Measurements from ENCODE around the gene TGFB1I1.

TGFB1I1 gene

GRCh38 chr16:31513884-31514283 is 41.9 kb downstream of the TGFB1I1 start:
- H3K4me1 ChIP-seq (ENCODE audit: control insufficient read depth in 2 of 2, insufficient read depth in 1 of 2, low read depth in 1 of 2, low read length in 2 of 2), result no peaks in the 10 kb centered on the region
- H4K91ac ChIP-seq (ENCODE audit: low read depth, low read length, poor library complexity), result no peak overlapping the region
- peaks cover 0 to 7% of the 10 kb centered on the region in 2 donors for H3K9me3 ChIP-seq (replicated peaks in 1 of 2; ENCODE audit: control insufficient read depth in 2 of 2, insufficient read depth in 1 of 2, low read depth in 1 of 2, low read length in 2 of 2)
- H2AFZ ChIP-seq (ENCODE audit: low read length), result no peak overlapping the region
- no peaks in the 10 kb centered on the region for H3K79me1 ChIP-seq (ENCODE audit: low read depth, low read length)
- no peaks in the 10 kb centered on the region for H3K36me3 ChIP-seq (replicated peaks in 1 of 2; ENCODE audit: control insufficient read depth in 2 of 2, insufficient read depth in 2 of 2, low read length in 2 of 2)
- H3K9ac ChIP-seq (ENCODE audit: low read depth, low read length, poor library complexity), result no peak overlapping the region
- H3K27me3 ChIP-seq (ENCODE audit: control insufficient read depth in 3 of 3, insufficient read depth in 3 of 3, low read depth in 1 of 3, low read length in 3 of 3), result no peaks in the 10 kb centered on the region
- H2BK120ac ChIP-seq (ENCODE audit: low read depth, low read length), result no peak overlapping the region
- H3K23ac ChIP-seq (ENCODE audit: low read depth, low read length, poor library complexity), result no peak overlapping the region
- no peak overlapping the region for H3K27ac ChIP-seq (replicated peaks; ENCODE audit: low read length)
- no peak overlapping the region for H3K14ac ChIP-seq (ENCODE audit: low read length)
- DNase-seq (ENCODE audit: low spot score), result no peak
- no peak overlapping the region for H4K8ac ChIP-seq (ENCODE audit: low read depth, low read length)
- no peak overlapping the region for H3K18ac ChIP-seq (ENCODE audit: low read length)
- H3K4ac ChIP-seq (ENCODE audit: low read length), result no peak overlapping the region
- H2BK5ac ChIP-seq (ENCODE audit: low read length), result no peak overlapping the region
- H3K4me2 ChIP-seq (ENCODE audit: insufficient read depth, low read length, poor library complexity, severe bottlenecking), result no peak overlapping the region
- H3K4me3 ChIP-seq (ENCODE audit: low read length in 2 of 2), result no peak overlapping the region
- H2AK5ac ChIP-seq (ENCODE audit: low read depth, low read length), result no peak overlapping the region
- H2BK12ac ChIP-seq (ENCODE audit: low read length), result no peak overlapping the region
- H2BK15ac ChIP-seq (ENCODE audit: low read length), result no peak overlapping the region

DNA sequence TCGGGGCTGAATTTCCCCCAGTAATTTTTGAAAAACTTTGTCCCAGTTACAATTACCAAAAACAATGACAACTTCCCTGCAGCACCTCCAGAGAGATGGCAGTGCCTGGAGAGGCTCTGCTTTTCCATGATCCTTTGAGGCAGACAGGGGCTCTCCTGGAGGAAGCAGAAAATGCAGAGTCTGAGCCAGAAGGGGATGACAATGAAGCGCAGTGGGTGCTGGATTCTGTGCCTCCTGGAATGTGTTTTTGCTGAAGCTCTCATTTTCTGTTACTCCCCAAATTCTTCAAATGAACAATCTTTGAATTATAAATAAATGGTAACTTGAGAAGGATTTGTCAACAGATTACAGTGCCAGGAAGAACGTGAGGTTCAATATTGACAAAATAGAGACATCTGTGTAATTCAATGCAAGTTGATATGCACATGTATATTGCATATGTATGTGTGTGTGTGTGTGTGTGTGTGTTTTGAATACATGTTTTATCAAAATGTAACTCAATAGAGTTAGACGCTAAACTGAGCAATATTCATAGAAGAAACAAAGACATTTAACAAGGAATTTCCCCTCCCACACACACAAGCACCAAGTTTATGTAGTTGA is 45.9 kb downstream of the TGFB1I1 start:
- no CpG with 5 or more reads among the region's 4 CpGs for WGBS, 2 donors (ENCODE audit: extremely low coverage in 2 of 2, insufficient read length in 2 of 2, insufficient replicate concordance in 1 of 2)
- no peaks in the 10 kb centered on the region for H3K27me3 ChIP-seq (ENCODE audit: control insufficient read depth in 3 of 3, insufficient read depth in 3 of 3, low read depth in 1 of 3, low read length in 3 of 3)
- peaks cover 0 to 8% of the 10 kb centered on the region in 2 donors for H3K4me1 ChIP-seq (ENCODE audit: control insufficient read depth in 2 of 2, insufficient read depth in 1 of 2, low read depth in 1 of 2, low read length in 2 of 2)
- no peak overlapping the region for H3K9ac ChIP-seq (ENCODE audit: low read depth, low read length, poor library complexity)
- H3K9me3 ChIP-seq (replicated peaks in 1 of 2; ENCODE audit: control insufficient read depth in 2 of 2, insufficient read depth in 1 of 2, low read depth in 1 of 2, low read length in 2 of 2), result peaks cover 0 to 2% of the 10 kb centered on the region in 2 donors
- no peak overlapping the region for H3K4ac ChIP-seq (ENCODE audit: low read length)
- no peak overlapping the region for H2AFZ ChIP-seq (ENCODE audit: low read length)
- no peak overlapping the region for H2BK120ac ChIP-seq (ENCODE audit: low read depth, low read length)
- H3K14ac ChIP-seq (ENCODE audit: low read length), result no peak overlapping the region
- H4K91ac ChIP-seq (ENCODE audit: low read depth, low read length, poor library complexity), result no peak overlapping the region
- no peak overlapping the region for H3K27ac ChIP-seq (replicated peaks; ENCODE audit: low read length)
- H3K18ac ChIP-seq (ENCODE audit: low read length), result no peak overlapping the region
- H3K4me3 ChIP-seq (ENCODE audit: low read length in 2 of 2), result no peak overlapping the region
- no peak for DNase-seq (ENCODE audit: low spot score)
- H2BK12ac ChIP-seq (ENCODE audit: low read length), result no peak overlapping the region
- no peak overlapping the region for H2BK15ac ChIP-seq (ENCODE audit: low read length)
- no peaks in the 10 kb centered on the region for H3K79me1 ChIP-seq (ENCODE audit: low read depth, low read length)
- H4K8ac ChIP-seq (ENCODE audit: low read depth, low read length), result no peak overlapping the region
- no peak overlapping the region for H3K4me2 ChIP-seq (ENCODE audit: insufficient read depth, low read length, poor library complexity, severe bottlenecking)
- H2AK5ac ChIP-seq (ENCODE audit: low read depth, low read length), result no peak overlapping the region
- no peaks in the 10 kb centered on the region for H3K36me3 ChIP-seq (replicated peaks in 1 of 2; ENCODE audit: control insufficient read depth in 2 of 2, insufficient read depth in 2 of 2, low read length in 2 of 2)
- no peak overlapping the region for H3K23ac ChIP-seq (ENCODE audit: low read depth, low read length, poor library complexity)
- no peak overlapping the region for H2BK5ac ChIP-seq (ENCODE audit: low read length)

DNA sequence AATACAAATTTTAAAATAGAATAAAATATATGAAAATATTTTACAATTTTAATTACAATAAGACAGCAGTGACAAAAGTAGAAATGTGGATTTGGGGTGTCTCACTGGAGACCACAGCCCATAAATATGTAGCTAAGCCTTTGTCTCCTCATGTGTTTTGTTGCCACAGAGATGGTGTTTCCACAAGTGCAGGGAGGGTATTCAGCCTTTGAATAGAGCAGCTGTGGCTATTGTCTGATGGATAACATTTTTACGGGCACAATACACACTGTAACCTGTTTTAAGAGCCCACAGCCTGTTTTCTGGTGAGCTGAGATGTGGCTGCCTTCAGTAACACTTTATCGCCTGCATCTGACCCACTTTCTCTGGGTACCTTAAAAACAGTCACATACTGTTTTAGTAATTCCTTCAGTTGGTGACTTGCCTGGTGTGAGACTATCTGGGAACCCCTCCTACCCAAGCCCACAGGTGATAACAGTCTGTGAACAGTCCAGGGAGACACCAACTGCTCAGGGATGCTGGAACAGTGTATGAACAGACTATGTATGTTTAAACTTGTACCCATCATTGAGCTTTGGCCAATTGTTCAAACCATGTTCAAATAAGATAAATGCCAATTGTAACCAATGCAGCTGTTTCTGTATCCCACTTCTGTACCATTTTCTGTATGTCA is 47.9 kb downstream of the TGFB1I1 start:
- Histone ChIP-seq H3K4me3 (ENCODE audit: low read length in 2 of 2) (no peak overlapping the region), H4K91ac (ENCODE audit: low read depth, low read length, poor library complexity) (no peak overlapping the region), H3K23ac (ENCODE audit: low read depth, low read length, poor library complexity) (no peak overlapping the region), H2AK5ac (ENCODE audit: low read depth, low read length) (no peak overlapping the region), H2BK5ac (ENCODE audit: low read length) (no peak overlapping the region), H3K27ac (replicated peaks; ENCODE audit: low read length) (no peak overlapping the region), H2BK120ac (ENCODE audit: low read depth, low read length) (no peak overlapping the region), H3K79me1 (ENCODE audit: low read depth, low read length) (no peaks in the 10 kb centered on the region), H3K4me1 (ENCODE audit: control insufficient read depth in 2 of 2, insufficient read depth in 1 of 2, low read depth in 1 of 2, low read length in 2 of 2) (peaks cover 0 to 8% of the 10 kb centered on the region in 2 donors), H3K27me3 (ENCODE audit: control insufficient read depth in 3 of 3, insufficient read depth in 3 of 3, low read depth in 1 of 3, low read length in 3 of 3) (no peaks in the 10 kb centered on the region), H3K4ac (ENCODE audit: low read length) (no peak overlapping the region), H3K36me3 (replicated peaks in 1 of 2; ENCODE audit: control insufficient read depth in 2 of 2, insufficient read depth in 2 of 2, low read length in 2 of 2) (no peaks in the 10 kb centered on the region), H2BK15ac (ENCODE audit: low read length) (no peak overlapping the region), H4K8ac (ENCODE audit: low read depth, low read length) (no peak overlapping the region), H3K9ac (ENCODE audit: low read depth, low read length, poor library complexity) (no peak overlapping the region), H3K18ac (ENCODE audit: low read length) (no peak overlapping the region), H3K14ac (ENCODE audit: low read length) (no peak overlapping the region), H2BK12ac (ENCODE audit: low read length) (no peak overlapping the region), H3K9me3 (replicated peaks in 1 of 2; ENCODE audit: control insufficient read depth in 2 of 2, insufficient read depth in 1 of 2, low read depth in 1 of 2, low read length in 2 of 2) (no peaks in the 10 kb centered on the region), H2AFZ (ENCODE audit: low read length) (peak overlapping the region; percentile 10), H3K4me2 (ENCODE audit: insufficient read depth, low read length, poor library complexity, severe bottlenecking) (no peak overlapping the region)
- DNase-seq (ENCODE audit: low spot score), result no peak
- whole genome bisulfite sequencing, 2 donors (ENCODE audit: extremely low coverage in 2 of 2, insufficient read length in 2 of 2, insufficient replicate concordance in 1 of 2), result no CpG with 5 or more reads among the region's 2 CpGs

GRCh38 chr16:31521368-31521767 is 49.4 kb downstream of the TGFB1I1 start:
- no peak overlapping the region for H2BK120ac ChIP-seq (ENCODE audit: low read depth, low read length)
- H3K14ac ChIP-seq (ENCODE audit: low read length), result no peak overlapping the region
- no CpG with 5 or more reads among the region's 3 CpGs for WGBS, 2 donors (ENCODE audit: extremely low coverage in 2 of 2, insufficient read length in 2 of 2, insufficient replicate concordance in 1 of 2)
- no peak overlapping the region for H3K4me2 ChIP-seq (ENCODE audit: insufficient read depth, low read length, poor library complexity, severe bottlenecking)
- no peaks in the 10 kb centered on the region for H3K27me3 ChIP-seq (ENCODE audit: control insufficient read depth in 3 of 3, insufficient read depth in 3 of 3, low read depth in 1 of 3, low read length in 3 of 3)
- H2BK5ac ChIP-seq (ENCODE audit: low read length), result no peak overlapping the region
- H2AK5ac ChIP-seq (ENCODE audit: low read depth, low read length), result no peak overlapping the region
- no peak overlapping the region for H3K18ac ChIP-seq (ENCODE audit: low read length)
- no peak overlapping the region for H3K27ac ChIP-seq (replicated peaks; ENCODE audit: low read length)
- H3K9ac ChIP-seq (ENCODE audit: low read depth, low read length, poor library complexity), result no peak overlapping the region
- peaks cover 0 to 8% of the 10 kb centered on the region in 2 donors for H3K4me1 ChIP-seq (ENCODE audit: control insufficient read depth in 2 of 2, insufficient read depth in 1 of 2, low read depth in 1 of 2, low read length in 2 of 2)
- H3K36me3 ChIP-seq (replicated peaks in 1 of 2; ENCODE audit: control insufficient read depth in 2 of 2, insufficient read depth in 2 of 2, low read length in 2 of 2), result no peaks in the 10 kb centered on the region
- H3K9me3 ChIP-seq (replicated peaks in 1 of 2; ENCODE audit: control insufficient read depth in 2 of 2, insufficient read depth in 1 of 2, low read depth in 1 of 2, low read length in 2 of 2), result no peaks in the 10 kb centered on the region
- H3K4me3 ChIP-seq (ENCODE audit: low read length in 2 of 2), result no peak overlapping the region
- H3K79me1 ChIP-seq (ENCODE audit: low read depth, low read length), result no peaks in the 10 kb centered on the region
- no peak overlapping the region for H3K4ac ChIP-seq (ENCODE audit: low read length)
- no peak for DNase-seq (ENCODE audit: low spot score)
- no peak overlapping the region for H4K8ac ChIP-seq (ENCODE audit: low read depth, low read length)
- H3K23ac ChIP-seq (ENCODE audit: low read depth, low read length, poor library complexity), result no peak overlapping the region
- no peak overlapping the region for H4K91ac ChIP-seq (ENCODE audit: low read depth, low read length, poor library complexity)
- H2BK15ac ChIP-seq (ENCODE audit: low read length), result no peak overlapping the region
- no peak overlapping the region for H2AFZ ChIP-seq (ENCODE audit: low read length)
- no peak overlapping the region for H2BK12ac ChIP-seq (ENCODE audit: low read length)

Data from neuronal stem cell (in vitro differentiated cells).